GM13976 (cell line): ENCODE data around the gene WNT9A.

Source experiments
- DNase-seq: peaks from one replicate; pipeline ENCODE4 v3.0.0; 2012; ENCODE audit warnings: low spot score
- CTCF ChIP-seq: IDR thresholded peaks from 2 replicates; pipeline ENCODE4 v1.5.1; 2012; ENCODE audit warnings: borderline replicate concordance, mild to moderate bottlenecking; ENCODE audit not compliant: insufficient read depth; ENCODE audit errors: extremely low read depth, missing control alignments, control extremely low read depth
- in situ Hi-C: fragments of 300-500 bp; cut with MboI; formaldehyde crosslinking; loops from one replicate; pipeline ENCODE4 v1.12.0; 2022; ENCODE audit warnings: low sequenced_read_pairs, mixed read lengths, inconsistent platforms; ENCODE audit not compliant: unreplicated experiment

The WNT9A gene

GRCh38 chr1:227908359-227908758 is 39.4 kb downstream of the WNT9A start:
- no peak for DNase-seq
- TF ChIP-seq CTCF = no peak
- in situ Hi-C loops = no loop called here

- no peak for TF ChIP-seq CTCF
- DNase-seq = no peak
Observed at GRCh38 chr1:227907439-227908015, 40.2 kb downstream of the WNT9A start.

GRCh38 chr1:227906550-227907071 is 41.1 kb downstream of the WNT9A start:
- in situ Hi-C loops = no loop called here
- no peak for DNase-seq

More at GRCh38 chr1:227907439-227908015, 40.2 kb downstream of the WNT9A start:
- in situ Hi-C loops = no loop called here

GRCh38 chr1:227905573-227906487 is 41.9 kb downstream of the WNT9A start:
- no peak for DNase-seq
- no peak for TF ChIP-seq CTCF
- in situ Hi-C loops = no loop called here

More at GRCh38 chr1:227906550-227907071, 41.1 kb downstream of the WNT9A start:
- TF ChIP-seq CTCF = no peak

- in situ Hi-C loops = no loop called here
- no peak for DNase-seq
- no peak for TF ChIP-seq CTCF
Observed at GRCh38 chr1:227904541-227905335, 43.0 kb downstream of the WNT9A start.
